A549 (cell line): ENCODE data around the gene GALNTL6. TPM values are rescaled to one million over a fixed set of nuclear protein-coding genes. Genes with fewer than 3 reads are reported as not detected.

ENCODE experiments used
- ATAC-seq, 2 experiments: fragments of 200-7000 bp in 1 of 2; fragments of >200 bp in 1 of 2; cut with Nextera tagmentation in 1 of 2; cut with Tn5 transposase in 1 of 2; 3 replicates each; pipeline versions ENCODE4 v1.8.0 to v1.9.1; 2018 to 2020; ENCODE audit warnings: mild to moderate bottlenecking in 1 of 2, moderate library complexity in 1 of 2
- CTCF ChIA-PET: fragments of 300-600 bp; sonication (Branson Sonifier 250); formaldehyde crosslinking; extraction: SDS; loops from one replicate; lab custom pipeline; 2021; ENCODE audit warnings: antibody characterized with exemption, inconsistent platforms; lab: Yijun Ruan, JAX
- POLR2A ChIA-PET: fragments of 350-600 bp; formaldehyde crosslinking; extraction: SDS; loops from one replicate; lab custom pipeline; 2021; ENCODE audit warnings: antibody characterized with exemption, inconsistent platforms; lab: Yijun Ruan, JAX
- DNase-seq, 2 experiments: peaks; one replicate each; pipeline versions ENCODE4 v3.0.0 to v3.0.0-alpha.2; 2011 to 2016; ENCODE audit warnings: low read depth in 1 of 2, low spot score in 1 of 2
- FAIRE-seq: peaks from 2 replicates; lab custom pipeline; 2011; peaks lifted over from hg19 to GRCh38; lab: Jason Lieb, UNC
- H3K27ac ChIP-seq, 2 experiments: fragments of >200 bp; sonication (Bioruptor Twin); formaldehyde crosslinking; 3 replicates each; pipeline ENCODE4 v1.5.1; 2016 to 2017
- H3K4me1 ChIP-seq: fragments of >200 bp; sonication (Bioruptor Twin); formaldehyde crosslinking; 3 replicates; pipeline ENCODE4 v1.6.1; 2016
- H3K4me2 ChIP-seq: fragments of >200 bp; sonication (Bioruptor Twin); formaldehyde crosslinking; 3 replicates; pipeline ENCODE4 v1.6.1; 2016
- H3K4me3 ChIP-seq: fragments of >200 bp; sonication (Bioruptor Twin); formaldehyde crosslinking; 3 replicates; pipeline ENCODE4 v1.5.1; 2016
- H3K9me3 ChIP-seq: fragments of >200 bp; sonication (Bioruptor Twin); formaldehyde crosslinking; 3 replicates; pipeline ENCODE4 v1.6.1; 2016
- ATOH8 ChIP-seq: fragments of 250-450 bp; sonication (Bioruptor Pico); IDR thresholded peaks from 2 replicates; pipeline ENCODE4 v1.5.0; 2020; ENCODE audit warnings: low read depth, mild to moderate bottlenecking, moderate library complexity
- BCL3 ChIP-seq: fragments of >200 bp; sonication (Bioruptor Twin); formaldehyde crosslinking; IDR thresholded peaks from 3 replicates; pipeline ENCODE4 v1.6.1; 2016
- BHLHE40 ChIP-seq: IDR thresholded peaks from 2 replicates; pipeline ENCODE4 v1.6.1; 2012; ENCODE audit warnings: low read depth, low read length, inconsistent platforms
- CBX2 ChIP-seq: fragments of 200-600 bp; sonication (generic); IDR thresholded peaks from 2 replicates; pipeline ENCODE4 v1.6.1; 2016; ENCODE audit warnings: low read depth, mild to moderate bottlenecking, borderline replicate concordance
- CEBPB ChIP-seq, 2 experiments: fragments of >200 bp in 1 of 2; sonication (Bioruptor Twin) in 1 of 2; formaldehyde crosslinking in 1 of 2; IDR thresholded peaks; 2 replicates each; pipeline ENCODE4 v1.6.1; 2012 to 2016
- CHD2 ChIP-seq: fragments of 150-350 bp; IDR thresholded peaks from 2 replicates; pipeline ENCODE4 v1.6.1; 2014; ENCODE audit warnings: low read length; ENCODE audit not compliant: partially characterized antibody
- CHD4 ChIP-seq: fragments of 200-600 bp; sonication (generic); IDR thresholded peaks from 2 replicates; pipeline ENCODE4 v1.6.1; 2016; ENCODE audit warnings: antibody characterized with exemption, mild to moderate bottlenecking, borderline replicate concordance
- CTCF ChIP-seq: fragments of >200 bp; sonication (Bioruptor Twin); formaldehyde crosslinking; IDR thresholded peaks from 3 replicates; pipeline ENCODE4 v1.5.1; 2016
- E2F6 ChIP-seq: IDR thresholded peaks from 2 replicates; pipeline ENCODE4 v1.6.1; 2012; ENCODE audit warnings: low read depth, borderline replicate concordance
- EHF ChIP-seq: fragments of 250-450 bp; sonication (Bioruptor Pico); IDR thresholded peaks from 2 replicates; pipeline ENCODE4 v1.5.0; 2020; ENCODE audit warnings: mild to moderate bottlenecking
- ELK1 ChIP-seq: fragments of 150-350 bp; IDR thresholded peaks from 2 replicates; pipeline ENCODE4 v1.6.1; 2014; ENCODE audit warnings: low read depth, mild to moderate bottlenecking, low read length
- ESRRA ChIP-seq: fragments of 150-350 bp; IDR thresholded peaks from 2 replicates; pipeline ENCODE4 v1.6.1; 2014; ENCODE audit warnings: mild to moderate bottlenecking, low read length, borderline replicate concordance
- FOSL2 ChIP-seq, 2 experiments: fragments of 450-650 bp in 1 of 2; fragments of >200 bp in 1 of 2; sonication (Bioruptor Twin) in 1 of 2; formaldehyde crosslinking; IDR thresholded peaks; 2 replicates each; pipeline versions ENCODE4 v1.5.0 to v1.6.1; 2016 to 2020; ENCODE audit warnings: mild to moderate bottlenecking in 1 of 2, moderate library complexity in 1 of 2
- FOXS1 ChIP-seq: fragments of 250-450 bp; sonication (Bioruptor Pico); IDR thresholded peaks from 2 replicates; pipeline ENCODE4 v1.5.0; 2020; ENCODE audit warnings: mild to moderate bottlenecking, moderate library complexity
- HES2 ChIP-seq: fragments of >200 bp; sonication (Bioruptor Twin); formaldehyde crosslinking; IDR thresholded peaks from 2 replicates; pipeline ENCODE4 v1.6.1; 2016
- HEYL ChIP-seq: fragments of 250-450 bp; sonication (Bioruptor Pico); IDR thresholded peaks from 2 replicates; pipeline ENCODE4 v1.8.0; 2021; ENCODE audit warnings: mild to moderate bottlenecking, moderate library complexity
- HOXB5 ChIP-seq: fragments of 250-450 bp; sonication (Bioruptor Pico); IDR thresholded peaks from 2 replicates; pipeline ENCODE4 v1.5.0; 2020; ENCODE audit warnings: mild to moderate bottlenecking, moderate library complexity
- MAX ChIP-seq: IDR thresholded peaks from 2 replicates; pipeline ENCODE4 v1.6.1; 2012
- NFE2L2 ChIP-seq: fragments of 150-350 bp; conservative IDR thresholded peaks from 2 replicates; pipeline ENCODE4 v1.6.1; 2014; ENCODE audit warnings: low read length
- RAD21 ChIP-seq, 2 experiments: fragments of >200 bp in 1 of 2; sonication (Bioruptor Twin) in 1 of 2; formaldehyde crosslinking in 1 of 2; IDR thresholded peaks in 1 of 2; conservative IDR thresholded peaks in 1 of 2; 2 replicates in 1 of 2; 3 replicates in 1 of 2; pipeline ENCODE4 v1.6.1; 2012 to 2018; ENCODE audit warnings: inconsistent platforms in 1 of 2
- RARB ChIP-seq: fragments of 250-450 bp; sonication (Bioruptor Pico); IDR thresholded peaks from 2 replicates; pipeline ENCODE4 v1.8.0; 2021; ENCODE audit warnings: mild to moderate bottlenecking, moderate library complexity
- RFX5 ChIP-seq: fragments of 450-650 bp; IDR thresholded peaks from 2 replicates; pipeline ENCODE4 v1.7.1; 2014; ENCODE audit warnings: antibody characterized with exemption, mild to moderate bottlenecking, moderate library complexity
- RNF2 ChIP-seq: fragments of 200-600 bp; sonication (generic); IDR thresholded peaks from 2 replicates; pipeline ENCODE4 v1.6.1; 2016; ENCODE audit warnings: low read depth, mild to moderate bottlenecking, antibody characterized with exemption, moderate library complexity, borderline replicate concordance
- SMC3 ChIP-seq: fragments of >200 bp; sonication (Bioruptor Twin); formaldehyde crosslinking; IDR thresholded peaks from 3 replicates; pipeline ENCODE4 v1.6.1; 2018; ENCODE audit warnings: inconsistent platforms
- USF2 ChIP-seq: fragments of 450-650 bp; IDR thresholded peaks from 2 replicates; pipeline ENCODE4 v1.6.1; 2014; ENCODE audit warnings: antibody characterized with exemption
- ZC3H11A ChIP-seq: fragments of 450-650 bp; IDR thresholded peaks from 2 replicates; pipeline ENCODE4 v1.6.1; 2014; ENCODE audit warnings: antibody characterized with exemption, mild to moderate bottlenecking
- WGBS: methylation state at CpG from one replicate; pipeline ENCODE4 v1.1.6; 2017; ENCODE audit errors: missing lambda C conversion rate; 5-methylcytosine and 5-hydroxymethylcytosine counted together
- polyA plus RNA-seq, 4 experiments: library from polyadenylated mRNA; depleted of rRNA in 3 of 4; stranded (reverse); fragments of >200 nt; fragmentation: RNase III in 1 of 4; extraction: RNeasy Plus Mini Kit Qiagen cat#74134 plus additional on column Dnase treatment in 1 of 4; gene quantifications; 2 replicates in 3 of 4; 3 replicates in 1 of 4; pipeline ENCODE4 v1.2.3, GENCODE V29; 2011 to 2017

GALNTL6 gene
- polyA plus RNA-seq, 2 of the 4 experiments (the other 2 are of a cell fraction), result 0.06 to 0.49 TPM

GRCh38 chr4:172826861-172827260, 1013.7 kb downstream of the GALNTL6 start:
- Histone ChIP-seq H3K4me3 (no peak overlapping the region), H3K4me2 (peak overlapping the region; percentile 45)

GRCh38 chr4:172830295-172830764, 1017.1 kb downstream of the GALNTL6 start:
- peak in 1 of 2 experiments; percentile 59; a peak in 3 of 6 replicates for ATAC-seq
- TF ChIP-seq CHD2 (no peak), SMC3 (peak; percentile 83), CHD4 (no peak), EHF (CRISPR knock-in tag) (no peak), CTCF (peak; percentile 65), ZC3H11A (no peak), RAD21 (conservative IDR thresholded peaks at IDR 0.05 in 1 of 2, IDR thresholded peaks at IDR 0.05 in 1 of 2) (peak; percentile 68 to 82), ELK1 (no peak), RARB (no peak), ATOH8 (CRISPR knock-in tag) (no peak), MAX (no peak), NFE2L2 (no peak)
- Histone ChIP-seq H3K4me2 (no peak overlapping the region), H3K27ac (peak overlapping the region; percentile 72 to 85), H3K9me3 (peaks cover 24% of the 10 kb centered on the region), H3K4me3 (no peak overlapping the region), H3K4me1 (peaks cover 21% of the 10 kb centered on the region)
- ChIA-PET POLR2A (no interaction called here), CTCF (interaction anchor here (1.0 to 1.3 kb wide), 2 partner anchors 10 to 104 kb away, joined by 3 to 4 read pairs; no protein-coding TSS in a partner anchor)
- DNase-seq, result peak in 1 of 2 experiments; percentile 47
- FAIRE-seq, result no peak
- WGBS, result 7% methylated on average over 5 of the region's 5 CpGs

More at GRCh38 chr4:172826861-172827260, 1013.7 kb downstream of the GALNTL6 start:
- DNase-seq, result no peak
- ChIA-PET CTCF (no interaction called here), POLR2A (no interaction called here)
- H3K4me1 ChIP-seq, result peaks cover 21% of the 10 kb centered on the region
- H3K27ac ChIP-seq, result peak overlapping the region; percentile 73 to 79
- H3K9me3 ChIP-seq, result peaks cover 19% of the 10 kb centered on the region
- ATAC-seq, result no peak
- WGBS, result 83% methylated on average over 3 of the region's 3 CpGs
- no peak for FAIRE-seq
- TF ChIP-seq FOSL2 (IDR thresholded peaks at IDR 0.05) (no peak), FOSL2 (CRISPR knock-in tag; IDR thresholded peaks at IDR 0.05) (no peak), RNF2 (no peak), HEYL (CRISPR knock-in tag) (no peak), CEBPB (IDR thresholded peaks at IDR 0.05) (no peak), ESRRA (no peak), E2F6 (no peak), FOXS1 (CRISPR knock-in tag) (no peak), CBX2 (no peak), NFE2L2 (no peak), EHF (CRISPR knock-in tag) (no peak), USF2 (no peak), RFX5 (no peak), HES2 (no peak), BHLHE40 (no peak), BCL3 (no peak), HOXB5 (CRISPR knock-in tag) (no peak), ATOH8 (CRISPR knock-in tag) (no peak)
